Suprapubic skin (tissue), 3 donors: ENCODE data around the gene CTNNA2.

Source experiments
- POLR2A ChIP-seq, 2 donors: fragments of 450-650 bp; IDR thresholded peaks; one replicate each; pipeline ENCODE4 v1.6.1; 2017; ENCODE audit warnings: antibody characterized with exemption in 2 of 2, mild to moderate bottlenecking in 2 of 2, moderate library complexity in 2 of 2
- TF ChIP-seq, protein P1 (sequence below), 2 donors: fragments of 200-600 bp in 1 of 2; fragments of 450-650 bp in 1 of 2; sonication (generic) in 1 of 2; IDR thresholded peaks; one replicate each; pipeline ENCODE4 v1.5.1; 2016 to 2019; ENCODE audit warnings: antibody characterized with exemption in 2 of 2, mild to moderate bottlenecking in 1 of 2, moderate library complexity in 1 of 2

DNA sequence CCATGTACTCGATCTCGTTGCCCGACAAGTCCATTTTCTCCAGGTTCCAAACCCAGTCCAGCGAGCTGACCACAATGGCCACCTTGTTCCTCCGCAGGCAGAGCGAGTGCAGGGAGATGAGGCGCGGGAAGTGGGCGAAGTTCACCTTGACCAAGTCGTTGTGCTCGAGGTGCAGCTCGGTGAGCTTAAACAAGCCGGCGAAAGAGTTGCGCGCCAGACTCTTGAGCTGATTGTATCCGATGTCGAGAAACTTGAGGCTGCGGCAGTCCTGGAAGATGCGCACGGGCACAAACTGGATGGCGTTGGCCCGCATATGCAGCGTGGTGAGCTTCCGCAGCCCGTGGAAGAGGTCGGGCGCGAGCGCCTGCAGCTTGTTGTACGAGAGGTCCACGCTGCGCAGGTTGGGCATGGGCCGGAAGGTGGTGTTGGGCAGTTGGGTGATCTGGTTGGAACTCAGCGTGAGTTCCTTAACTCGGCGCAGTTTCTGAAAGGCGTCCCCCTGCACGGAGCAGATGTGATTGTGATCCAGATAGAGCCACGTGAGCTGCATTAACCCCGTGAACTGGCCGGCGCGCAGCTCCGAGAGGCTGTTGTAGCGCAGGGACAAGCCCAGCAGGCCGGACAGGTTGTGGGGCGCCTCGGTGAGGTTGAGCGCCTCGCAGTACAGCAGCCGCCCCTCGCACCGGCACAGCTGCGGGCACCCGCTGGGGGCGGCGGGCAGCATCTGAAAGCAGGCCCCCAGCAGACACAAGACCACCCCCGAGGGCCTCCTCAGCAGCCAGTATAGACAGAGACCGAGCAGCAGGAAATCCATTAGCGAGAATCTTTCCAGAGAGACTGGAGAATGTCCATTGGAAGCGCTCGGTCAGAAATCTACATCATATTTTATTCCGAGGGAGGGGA is 790.4 kb downstream of the CTNNA2 start:
- TF ChIP-seq, protein P1, sequence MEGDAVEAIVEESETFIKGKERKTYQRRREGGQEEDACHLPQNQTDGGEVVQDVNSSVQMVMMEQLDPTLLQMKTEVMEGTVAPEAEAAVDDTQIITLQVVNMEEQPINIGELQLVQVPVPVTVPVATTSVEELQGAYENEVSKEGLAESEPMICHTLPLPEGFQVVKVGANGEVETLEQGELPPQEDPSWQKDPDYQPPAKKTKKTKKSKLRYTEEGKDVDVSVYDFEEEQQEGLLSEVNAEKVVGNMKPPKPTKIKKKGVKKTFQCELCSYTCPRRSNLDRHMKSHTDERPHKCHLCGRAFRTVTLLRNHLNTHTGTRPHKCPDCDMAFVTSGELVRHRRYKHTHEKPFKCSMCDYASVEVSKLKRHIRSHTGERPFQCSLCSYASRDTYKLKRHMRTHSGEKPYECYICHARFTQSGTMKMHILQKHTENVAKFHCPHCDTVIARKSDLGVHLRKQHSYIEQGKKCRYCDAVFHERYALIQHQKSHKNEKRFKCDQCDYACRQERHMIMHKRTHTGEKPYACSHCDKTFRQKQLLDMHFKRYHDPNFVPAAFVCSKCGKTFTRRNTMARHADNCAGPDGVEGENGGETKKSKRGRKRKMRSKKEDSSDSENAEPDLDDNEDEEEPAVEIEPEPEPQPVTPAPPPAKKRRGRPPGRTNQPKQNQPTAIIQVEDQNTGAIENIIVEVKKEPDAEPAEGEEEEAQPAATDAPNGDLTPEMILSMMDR (IDR thresholded peaks at IDR 0.05): no peak
- no peak for TF ChIP-seq POLR2A (IDR thresholded peaks at IDR 0.05)
